GM12865 (cell line): ENCODE measurements around the gene YTHDF1.

ENCODE experiments used
- DNase-seq: peaks from one replicate; pipeline ENCODE4 v3.0.0; 2010; ENCODE audit warnings: low read depth
- H3K4me3 ChIP-seq: 2 replicates; pipeline ENCODE4 v1.5.1; 2011; ENCODE audit warnings: mild to moderate bottlenecking, low read depth, low read length, control low read depth
- CTCF ChIP-seq: IDR thresholded peaks from 2 replicates; pipeline ENCODE4 v1.5.1; 2011; ENCODE audit warnings: low read length, control low read depth, low read depth, inconsistent platforms; ENCODE audit not compliant: insufficient read depth; ENCODE audit errors: missing control alignments

The YTHDF1 gene

GRCh38 chr20:63230800-63231268, 14.9 kb upstream of the YTHDF1 start:
- TF ChIP-seq CTCF = peak; percentile 31
- H3K4me3 ChIP-seq = no peak overlapping the region
- peak; percentile 21 for DNase-seq

GRCh38 chr20:63228806-63229205, 12.9 kb upstream of the YTHDF1 start:
- TF ChIP-seq CTCF = no peak
- H3K4me3 ChIP-seq = no peak overlapping the region
- DNase-seq = no peak

- TF ChIP-seq CTCF = no peak
Observed at GRCh38 chr20:63227260-63227659, 11.3 kb upstream of the YTHDF1 start.

GRCh38 chr20:63226042-63226943, 10.4 kb upstream of the YTHDF1 start:
- no peak for DNase-seq
- no peak for TF ChIP-seq CTCF
- H3K4me3 ChIP-seq = no peak overlapping the region

More at GRCh38 chr20:63227260-63227659, 11.3 kb upstream of the YTHDF1 start:
- no peak overlapping the region for H3K4me3 ChIP-seq
- no peak for DNase-seq

- TF ChIP-seq CTCF = no peak
- DNase-seq = no peak
- no peak overlapping the region for H3K4me3 ChIP-seq
Observed at GRCh38 chr20:63225082-63225454, 9.1 kb upstream of the YTHDF1 start.

GRCh38 chr20:63224412-63225081, 8.6 kb upstream of the YTHDF1 start:
- DNase-seq = no peak
- TF ChIP-seq CTCF = no peak
- H3K4me3 ChIP-seq = no peak overlapping the region
